GM12873 (cell line): ENCODE data around the gene BFSP2.

Experiments used
- CTCF ChIP-seq: IDR thresholded peaks from 2 replicates; pipeline ENCODE4 v1.5.1; 2012; ENCODE audit warnings: low read depth, mild to moderate bottlenecking, moderate library complexity, low read length, control low read depth; ENCODE audit not compliant: insufficient read depth; ENCODE audit errors: missing control alignments

The BFSP2 gene

GRCh38 chr3:133408961-133409360, 9.1 kb downstream of the BFSP2 start:
- TF ChIP-seq CTCF: no peak

GRCh38 chr3:133410191-133410892, 10.5 kb downstream of the BFSP2 start:
- no peak for TF ChIP-seq CTCF

- TF ChIP-seq CTCF: no peak
Observed at GRCh38 chr3:133412183-133413132, 12.6 kb downstream of the BFSP2 start.

- no peak for TF ChIP-seq CTCF
Observed at GRCh38 chr3:133413161-133414020, 13.5 kb downstream of the BFSP2 start.

GRCh38 chr3:133414021-133414392, 14.2 kb downstream of the BFSP2 start:
- no peak for TF ChIP-seq CTCF

GRCh38 chr3:133418361-133418760, 18.5 kb downstream of the BFSP2 start:
- TF ChIP-seq CTCF: no peak
